Adipocyte (in vitro differentiated cells): ENCODE measurements around the gene CFAP46.

Source experiments
- DNase-seq: peaks from one replicate; pipeline ENCODE4 v3.0.0-alpha.2; 2015; ENCODE audit warnings: low read depth
- H3K27me3 ChIP-seq: replicated peaks from 2 replicates; pipeline ENCODE4 v1.7.0; 2013; ENCODE audit warnings: mild to moderate bottlenecking, low read length, moderate library complexity; ENCODE audit not compliant: control insufficient read depth, insufficient read depth
- H3K36me3 ChIP-seq: 2 replicates; pipeline ENCODE4 v1.7.0; 2013; ENCODE audit warnings: low read length, mild to moderate bottlenecking, moderate library complexity; ENCODE audit not compliant: control insufficient read depth, insufficient read depth, severe bottlenecking
- H3K4me1 ChIP-seq: 2 replicates; pipeline ENCODE4 v1.7.0; 2013; ENCODE audit warnings: mild to moderate bottlenecking, low read length, moderate library complexity; ENCODE audit not compliant: control insufficient read depth, insufficient read depth
- H3K4me3 ChIP-seq: 2 replicates; pipeline ENCODE4 v1.7.0; 2013; ENCODE audit warnings: mild to moderate bottlenecking, low read length, moderate library complexity
- H3K9ac ChIP-seq: 2 replicates; pipeline ENCODE4 v1.7.0; 2013; ENCODE audit warnings: mild to moderate bottlenecking, low read length, moderate library complexity
- H3K9me3 ChIP-seq: 2 replicates; pipeline ENCODE4 v1.7.0; 2013; ENCODE audit warnings: mild to moderate bottlenecking, low read length, moderate library complexity; ENCODE audit not compliant: control insufficient read depth

CFAP46 gene

DNA sequence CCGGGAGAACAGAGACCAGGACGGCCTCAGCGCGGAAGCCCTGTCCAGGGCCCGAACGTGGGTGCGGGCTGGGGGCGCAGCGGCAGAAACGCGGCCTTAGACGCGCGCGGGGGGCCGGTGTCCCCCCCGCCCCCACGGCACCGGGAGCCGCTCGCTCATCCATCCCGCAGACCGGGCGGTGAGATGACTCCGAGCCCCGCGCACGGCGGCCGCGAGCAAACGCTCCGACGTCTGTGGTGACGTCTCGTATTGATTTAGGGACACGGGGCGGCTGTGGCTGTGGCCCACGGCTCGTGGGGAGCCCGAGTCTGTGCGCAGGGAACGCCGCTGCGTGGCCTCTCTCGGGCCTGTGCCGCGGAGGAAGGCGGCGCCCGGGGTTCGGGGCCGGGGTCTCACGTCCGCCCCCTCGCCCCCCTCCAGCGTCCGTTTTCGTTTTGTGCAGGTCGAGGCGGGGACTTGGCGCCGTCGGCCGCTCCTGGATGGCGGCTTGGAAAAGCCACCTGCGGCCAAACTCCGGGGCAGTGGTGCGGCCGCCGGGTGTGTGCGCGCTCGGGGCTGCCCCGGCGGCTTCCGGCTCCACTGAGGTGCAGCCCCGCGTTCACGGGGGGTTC lies 155.4 kb downstream of the CFAP46 start:
- Histone ChIP-seq H3K4me3 (no peak overlapping the region), H3K36me3 (peaks cover 11% of the 10 kb centered on the region), H3K9me3 (no peaks in the 10 kb centered on the region), H3K27me3 (no peaks in the 10 kb centered on the region), H3K4me1 (no peaks in the 10 kb centered on the region), H3K9ac (no peak overlapping the region)
- no peak for DNase-seq

DNA sequence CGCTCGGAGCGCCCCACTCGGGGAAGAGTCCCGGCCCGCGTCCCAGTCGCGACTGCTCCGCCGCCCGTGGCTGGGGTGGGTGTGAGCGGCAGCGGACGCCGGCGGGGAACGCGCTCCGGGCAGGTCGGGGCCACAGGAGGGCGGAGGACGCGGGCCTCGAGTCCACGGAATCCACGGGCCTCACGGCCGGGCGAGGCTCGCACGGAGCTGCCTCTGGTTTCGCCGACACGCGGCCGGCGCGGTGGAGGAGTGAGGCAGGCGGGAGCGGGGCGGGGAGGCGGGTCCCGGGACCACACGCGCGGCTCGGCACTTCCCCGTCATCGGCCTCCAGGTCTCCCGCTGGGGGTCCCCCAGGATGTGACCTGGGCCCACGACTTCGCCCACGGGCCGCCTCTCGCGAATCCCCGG lies 155.9 kb downstream of the CFAP46 start:
- Histone ChIP-seq H3K9ac (no peak overlapping the region), H3K4me3 (no peak overlapping the region), H3K36me3 (peaks cover 15% of the 10 kb centered on the region), H3K4me1 (no peaks in the 10 kb centered on the region), H3K27me3 (no peaks in the 10 kb centered on the region), H3K9me3 (no peaks in the 10 kb centered on the region)
- no peak for DNase-seq

- H3K9me3 ChIP-seq: no peaks in the 10 kb centered on the region
- H3K36me3 ChIP-seq: peaks cover 15% of the 10 kb centered on the region
- H3K4me1 ChIP-seq: no peaks in the 10 kb centered on the region
- DNase-seq: peak; percentile 35
- no peak within 1 kb of the TSS for H3K4me3 ChIP-seq
- H3K27me3 ChIP-seq: no peaks in the 10 kb centered on the region
- H3K9ac ChIP-seq: no peak within 1 kb of the TSS
Observed at GRCh38 chr10:132785723-132786475, 156.5 kb downstream of the CFAP46 start, which contains the start of gene NKX6-2. Gene NKX6-2, minus strand, starts transcription at chr10:132786147. Its CDS starts 199 bp downstream, at chr10:132785948.

DNA sequence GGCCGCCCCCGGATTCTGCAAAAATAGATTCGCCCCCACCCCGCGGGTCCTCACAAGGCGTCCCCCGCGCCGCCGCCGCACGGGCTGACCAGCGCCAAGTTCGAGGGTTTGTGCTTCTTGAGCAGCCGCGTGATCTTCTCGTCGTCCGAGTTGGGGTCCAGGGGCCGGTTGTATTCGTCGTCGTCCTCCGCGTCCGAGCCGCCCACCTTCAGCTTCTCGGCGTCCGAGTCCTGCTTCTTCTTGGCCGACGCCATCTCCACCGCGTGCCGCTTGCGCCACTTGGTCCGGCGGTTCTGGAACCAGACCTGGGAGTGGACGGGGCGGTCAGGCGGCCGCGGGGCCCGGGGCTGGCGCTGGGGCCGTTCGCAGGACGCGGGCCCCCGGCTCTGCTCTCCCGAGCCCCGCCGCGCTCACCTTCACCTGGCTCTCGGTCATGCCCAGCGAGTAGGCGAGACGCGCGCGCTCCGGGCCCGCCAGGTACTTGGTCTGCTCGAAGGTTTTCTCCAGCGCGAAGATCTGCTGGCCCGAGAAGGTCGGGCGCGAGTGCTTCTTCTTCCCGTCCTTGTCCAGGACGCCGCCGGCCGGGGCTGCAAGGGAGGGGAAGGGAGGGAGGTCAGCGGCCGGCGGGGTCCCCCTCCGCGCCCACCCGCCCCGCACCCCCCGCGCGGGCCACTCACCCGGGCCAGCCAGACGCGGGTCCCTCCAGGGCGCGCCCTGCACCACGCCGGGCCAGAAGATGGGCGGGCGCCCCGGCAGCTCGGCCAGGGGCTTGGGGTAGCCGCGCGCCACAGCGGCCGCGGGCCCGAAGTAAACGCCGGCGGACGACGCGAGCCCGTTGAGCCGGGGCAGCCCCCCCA lies 157.3 kb downstream of the CFAP46 start:
- Histone ChIP-seq H3K9me3 (no peaks in the 10 kb centered on the region), H3K9ac (no peak overlapping the region), H3K4me3 (no peak overlapping the region), H3K36me3 (peaks cover 18% of the 10 kb centered on the region), H3K27me3 (no peaks in the 10 kb centered on the region), H3K4me1 (no peaks in the 10 kb centered on the region)
- no peak for DNase-seq

DNA sequence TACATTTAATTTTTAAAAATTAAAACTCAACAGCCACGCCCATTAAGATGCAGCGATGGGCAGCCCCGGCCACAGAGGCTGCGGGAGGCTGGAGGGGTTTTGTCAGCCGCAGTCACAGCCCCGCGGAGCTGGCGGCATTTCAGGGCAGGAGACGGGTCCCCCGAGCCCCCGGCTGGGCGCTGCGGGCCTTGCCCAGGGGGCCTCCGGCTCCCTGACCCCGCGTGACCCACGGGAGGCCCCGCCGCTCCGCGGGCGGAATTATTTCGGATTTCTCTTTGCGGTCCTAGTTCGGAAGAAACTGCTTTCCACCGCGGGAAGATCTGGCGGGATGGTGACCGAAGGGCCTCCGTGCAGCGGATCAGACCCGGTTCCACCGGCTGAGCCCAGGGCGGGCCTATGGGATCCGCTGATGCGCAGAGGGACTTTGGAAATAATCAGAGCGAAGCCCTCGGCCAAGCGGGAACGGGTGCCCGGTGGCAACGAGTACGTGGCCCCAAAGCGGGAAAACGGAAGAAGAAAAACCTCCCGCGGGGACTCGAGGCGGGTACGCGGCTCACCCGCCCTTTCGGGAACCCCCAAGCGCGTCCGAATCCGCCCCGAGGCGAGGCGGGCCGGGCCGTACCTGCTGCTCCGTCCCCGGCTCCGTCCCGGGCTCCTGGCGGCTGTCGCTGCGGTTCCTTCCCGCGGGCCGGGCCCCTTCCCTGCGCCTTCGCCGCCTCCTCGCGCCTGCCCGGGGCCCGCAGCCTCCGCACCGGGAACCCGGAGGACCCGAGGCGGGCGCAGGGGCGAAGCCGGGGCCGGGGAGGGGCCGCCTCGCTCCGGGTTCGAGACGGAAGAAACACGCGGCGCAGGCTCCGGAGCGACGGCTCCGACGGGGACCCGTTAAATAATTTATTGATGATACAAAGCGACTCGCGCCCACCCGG lies 158.2 kb downstream of the CFAP46 start:
- Histone ChIP-seq H3K4me1 (no peaks in the 10 kb centered on the region), H3K27me3 (no peaks in the 10 kb centered on the region), H3K4me3 (no peak overlapping the region), H3K9ac (no peak overlapping the region), H3K9me3 (no peaks in the 10 kb centered on the region), H3K36me3 (peaks cover 19% of the 10 kb centered on the region)
- DNase-seq: no peak

- no peak for DNase-seq
- no peaks in the 10 kb centered on the region for H3K27me3 ChIP-seq
- no peaks in the 10 kb centered on the region for H3K4me1 ChIP-seq
- no peak overlapping the region for H3K9ac ChIP-seq
- H3K9me3 ChIP-seq: no peaks in the 10 kb centered on the region
- no peak overlapping the region for H3K4me3 ChIP-seq
- H3K36me3 ChIP-seq: peaks cover 19% of the 10 kb centered on the region
Observed at GRCh38 chr10:132783165-132783939, 159.0 kb downstream of the CFAP46 start.

GRCh38 chr10:132781556-132781955 lies 160.8 kb downstream of the CFAP46 start:
- no peak overlapping the region for H3K4me3 ChIP-seq
- H3K9ac ChIP-seq: no peak overlapping the region
- H3K4me1 ChIP-seq: no peaks in the 10 kb centered on the region
- peaks cover 25% of the 10 kb centered on the region for H3K36me3 ChIP-seq
- no peak for DNase-seq
- H3K27me3 ChIP-seq: no peaks in the 10 kb centered on the region
- H3K9me3 ChIP-seq: no peaks in the 10 kb centered on the region

DNA sequence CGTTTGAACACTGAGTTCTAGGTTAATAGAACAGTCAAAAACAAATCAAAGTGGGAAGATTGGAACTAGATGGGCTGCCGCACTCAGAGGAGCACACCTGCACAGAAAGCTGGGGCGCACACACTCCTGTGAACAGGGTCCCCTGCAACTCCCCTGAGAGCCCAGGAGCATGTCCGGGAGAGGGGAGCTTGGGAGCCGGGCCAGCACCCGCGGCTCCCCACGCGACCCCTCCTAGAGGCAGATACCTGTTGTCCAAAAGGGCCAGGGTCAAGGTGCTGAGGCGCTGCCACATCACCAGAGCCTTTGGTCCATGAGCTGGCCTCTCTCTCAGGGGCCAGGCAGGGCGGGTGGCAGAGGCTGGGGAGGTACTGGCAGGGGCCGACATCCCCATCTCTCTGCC lies 162.0 kb downstream of the CFAP46 start:
- H3K9ac ChIP-seq: no peak overlapping the region
- H3K4me3 ChIP-seq: no peak overlapping the region
- no peaks in the 10 kb centered on the region for H3K27me3 ChIP-seq
- no peaks in the 10 kb centered on the region for H3K9me3 ChIP-seq
- no peaks in the 10 kb centered on the region for H3K4me1 ChIP-seq
- no peak for DNase-seq
- peaks cover 25% of the 10 kb centered on the region for H3K36me3 ChIP-seq

DNA sequence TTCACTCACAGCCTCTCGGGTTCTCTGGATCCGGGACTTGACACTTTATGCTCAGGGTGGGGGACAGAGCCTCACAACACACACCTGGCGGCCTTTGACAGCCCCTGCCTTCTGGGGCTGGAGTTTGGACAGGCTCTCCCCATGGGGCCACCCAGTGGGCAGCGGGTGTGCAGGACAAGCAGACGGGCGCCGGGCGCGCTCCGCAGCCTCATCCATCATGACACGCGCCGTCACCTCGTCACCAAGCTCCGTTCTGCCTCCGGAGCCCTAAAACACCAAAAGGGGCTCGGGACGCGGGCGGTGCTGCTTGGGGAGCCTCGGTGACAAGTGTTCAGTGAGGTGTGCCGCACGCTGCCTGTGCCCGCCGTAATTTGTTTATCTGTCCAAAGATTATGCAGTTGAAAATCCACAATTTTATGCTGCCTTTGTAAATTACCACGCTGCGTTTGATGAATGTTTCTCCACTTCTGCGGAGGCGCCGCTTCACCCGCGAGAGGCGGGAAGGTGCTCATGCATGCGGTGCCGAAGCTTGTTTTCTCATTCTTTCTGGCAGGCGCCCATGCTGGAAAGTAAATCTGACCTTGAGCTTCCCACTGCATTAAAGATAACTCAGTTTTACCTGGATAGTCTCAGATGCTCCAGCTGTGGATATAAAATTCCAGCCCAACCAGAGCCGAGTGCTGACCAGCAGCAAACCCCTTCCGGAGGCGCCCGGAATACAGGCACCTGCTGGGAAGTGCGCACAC lies 162.6 kb downstream of the CFAP46 start:
- Histone ChIP-seq H3K9me3 (no peaks in the 10 kb centered on the region), H3K4me1 (no peaks in the 10 kb centered on the region), H3K27me3 (no peaks in the 10 kb centered on the region), H3K9ac (no peak overlapping the region), H3K36me3 (peaks cover 25% of the 10 kb centered on the region), H3K4me3 (no peak overlapping the region)
- DNase-seq: no peak

- no peak overlapping the region for H3K9ac ChIP-seq
- H3K36me3 ChIP-seq: peaks cover 14% of the 10 kb centered on the region
- H3K4me3 ChIP-seq: no peak overlapping the region
- H3K9me3 ChIP-seq: no peaks in the 10 kb centered on the region
- no peak for DNase-seq
- no peaks in the 10 kb centered on the region for H3K4me1 ChIP-seq
- no peaks in the 10 kb centered on the region for H3K27me3 ChIP-seq
Observed at GRCh38 chr10:132777441-132777840, 164.9 kb downstream of the CFAP46 start.
